Activated CD8-positive, alpha-beta T cell treated with anti-CD3 and anti-CD28 coated beads for 36 hours (primary cell): ENCODE measurements around the gene SGSH. TPM values are rescaled to one million over a fixed set of nuclear protein-coding genes. Genes with fewer than 3 reads are reported as not detected.

Source experiments
- ATAC-seq: fragments of 200-7000 bp; cut with Tn5 transposase; one replicate; pipeline ENCODE4 v1.10.0; 2021; ENCODE audit warnings: mild to moderate bottlenecking, moderate library complexity
- CTCF ChIA-PET: fragments of 350-600 bp; sonication (Branson Sonifier 250); formaldehyde crosslinking; loops from one replicate; lab custom pipeline; 2021; ENCODE audit warnings: antibody characterized with exemption; lab: Charles Lee
- POLR2A ChIA-PET: fragments of 350-600 bp; sonication (Branson Sonifier 250); formaldehyde crosslinking; loops from one replicate; lab custom pipeline; 2021; ENCODE audit warnings: antibody characterized with exemption; lab: Charles Lee
- DNase-seq: peaks from one replicate; pipeline ENCODE4 v3.0.0-alpha.2; 2020
- H3K27ac Mint-ChIP-seq: one replicate; pipeline ENCODE4 v1.8.0; 2021; ENCODE audit warnings: mild to moderate bottlenecking, mixed read lengths
- H3K27me3 Mint-ChIP-seq: one replicate; pipeline ENCODE4 v1.8.0; 2021; ENCODE audit warnings: mixed read lengths
- H3K36me3 Mint-ChIP-seq: one replicate; pipeline ENCODE4 v1.8.0; 2021; ENCODE audit warnings: low read depth, mixed read lengths
- H3K4me1 Mint-ChIP-seq: one replicate; pipeline ENCODE4 v1.8.0; 2021; ENCODE audit warnings: low read depth, mixed read lengths
- H3K4me3 Mint-ChIP-seq: one replicate; pipeline ENCODE4 v1.8.0; 2021; ENCODE audit warnings: mild to moderate bottlenecking, moderate library complexity, mixed read lengths
- H3K9me3 Mint-ChIP-seq: one replicate; pipeline ENCODE4 v1.8.0; 2021; ENCODE audit warnings: mixed read lengths
- intact Hi-C: fragments of 100-400 bp; cut with micrococcal nuclease; formaldehyde crosslinking; loops from one replicate; pipeline ENCODE4 v1.10.0; 2022
- total RNA-seq, 2 experiments: library from RNA; stranded (reverse); gene quantifications; one replicate each; pipeline ENCODE4 v1.2.3, GENCODE V29; 2021
- TF ChIP-seq, protein P1 (sequence below): fragments of 200-600 bp; IDR thresholded peaks from one replicate; pipeline ENCODE4 v1.8.0; 2022; ENCODE audit warnings: antibody characterized with exemption, mild to moderate bottlenecking

The SGSH gene
- total RNA-seq, 2 experiments from 2014 or later = 7.8 to 8.3 TPM

DNA sequence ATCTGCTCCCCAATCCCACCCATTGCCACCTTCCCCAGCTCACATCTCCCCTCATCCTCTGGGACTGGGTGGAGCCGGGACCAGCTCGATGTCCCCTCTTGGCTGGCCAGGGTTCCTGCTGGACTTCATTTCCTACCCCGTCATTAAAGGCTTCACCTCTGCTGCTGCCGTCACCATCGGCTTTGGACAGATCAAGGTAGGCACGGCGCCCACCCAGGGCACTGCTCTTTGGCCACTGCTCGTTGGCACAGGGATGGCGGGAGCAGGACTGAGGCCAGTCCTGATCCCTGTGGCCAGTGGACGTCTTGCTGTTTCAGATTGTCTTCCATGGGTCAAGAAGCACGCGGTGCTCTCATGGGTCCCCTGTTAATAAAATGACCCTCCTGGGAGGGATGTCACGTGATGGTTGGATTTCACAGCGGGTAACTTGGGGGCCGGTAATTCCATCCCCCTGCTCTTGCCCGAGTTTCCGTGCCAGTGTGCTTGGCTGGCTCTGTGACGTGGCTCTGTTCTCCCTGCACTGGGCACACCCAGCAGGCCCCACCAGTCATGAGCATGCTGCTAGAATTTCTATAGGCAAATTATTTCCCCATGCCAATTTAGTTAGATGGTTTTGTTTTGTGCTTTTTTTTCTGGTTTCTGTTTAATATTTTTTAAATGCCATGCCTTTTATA lies 3.1 kb upstream of the SGSH start:
- POLR2A ChIA-PET = no interaction called here
- Mint-ChIP-seq H3K27ac (no peak overlapping the region), H3K36me3 (no peaks in the 10 kb centered on the region), H3K9me3 (no peaks in the 10 kb centered on the region), H3K27me3 (no peaks in the 10 kb centered on the region), H3K4me3 (no peak overlapping the region), H3K4me1 (peaks cover 20% of the 10 kb centered on the region)
- TF ChIP-seq, protein P1, sequence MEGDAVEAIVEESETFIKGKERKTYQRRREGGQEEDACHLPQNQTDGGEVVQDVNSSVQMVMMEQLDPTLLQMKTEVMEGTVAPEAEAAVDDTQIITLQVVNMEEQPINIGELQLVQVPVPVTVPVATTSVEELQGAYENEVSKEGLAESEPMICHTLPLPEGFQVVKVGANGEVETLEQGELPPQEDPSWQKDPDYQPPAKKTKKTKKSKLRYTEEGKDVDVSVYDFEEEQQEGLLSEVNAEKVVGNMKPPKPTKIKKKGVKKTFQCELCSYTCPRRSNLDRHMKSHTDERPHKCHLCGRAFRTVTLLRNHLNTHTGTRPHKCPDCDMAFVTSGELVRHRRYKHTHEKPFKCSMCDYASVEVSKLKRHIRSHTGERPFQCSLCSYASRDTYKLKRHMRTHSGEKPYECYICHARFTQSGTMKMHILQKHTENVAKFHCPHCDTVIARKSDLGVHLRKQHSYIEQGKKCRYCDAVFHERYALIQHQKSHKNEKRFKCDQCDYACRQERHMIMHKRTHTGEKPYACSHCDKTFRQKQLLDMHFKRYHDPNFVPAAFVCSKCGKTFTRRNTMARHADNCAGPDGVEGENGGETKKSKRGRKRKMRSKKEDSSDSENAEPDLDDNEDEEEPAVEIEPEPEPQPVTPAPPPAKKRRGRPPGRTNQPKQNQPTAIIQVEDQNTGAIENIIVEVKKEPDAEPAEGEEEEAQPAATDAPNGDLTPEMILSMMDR = no peak
- ATAC-seq (no peak), DNase-seq (no peak)
- CTCF ChIA-PET = interaction anchor here (0.6 kb wide), 1 partner anchor 171 kb away, joined by 3 read pairs; no protein-coding TSS in a partner anchor
- intact Hi-C loops = no loop called here

DNA sequence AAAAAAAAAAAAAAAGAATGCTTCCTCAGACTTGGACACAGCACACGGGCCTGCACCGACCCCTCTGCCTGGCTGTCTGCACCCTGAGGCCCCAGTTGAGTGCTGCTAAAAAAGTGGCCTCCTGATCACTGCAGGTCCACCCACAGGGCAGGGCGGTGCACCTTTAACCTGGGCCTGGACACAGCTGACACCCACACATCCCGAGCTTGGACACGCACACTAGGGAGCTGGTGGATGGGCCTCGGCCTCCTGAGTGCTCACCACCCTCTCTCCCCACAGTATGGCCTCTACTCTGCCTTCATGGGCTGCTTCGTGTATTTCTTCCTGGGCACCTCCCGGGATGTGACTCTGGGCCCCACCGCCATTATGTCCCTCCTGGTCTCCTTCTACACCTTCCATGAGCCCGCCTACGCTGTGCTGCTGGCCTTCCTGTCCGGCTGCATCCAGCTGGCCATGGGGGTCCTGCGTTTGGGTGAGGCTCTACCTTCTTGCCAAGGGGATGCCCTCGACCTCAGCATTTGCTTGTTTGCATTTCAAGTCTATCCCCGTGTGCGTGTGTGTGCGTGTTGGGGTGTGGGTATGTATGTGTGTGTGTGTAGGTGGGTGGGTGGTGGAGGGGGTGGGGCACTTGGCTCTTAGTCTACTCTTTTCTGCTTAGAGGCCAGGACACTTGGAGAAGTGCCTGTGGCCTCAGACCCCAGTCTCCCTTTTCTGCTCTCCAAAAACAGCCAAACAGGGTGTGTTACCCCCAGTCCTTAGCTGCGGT lies 2.4 kb upstream of the SGSH start:
- intact Hi-C loops = no loop called here
- H3K27ac Mint-ChIP-seq = no peak overlapping the region
- no peaks in the 10 kb centered on the region for H3K27me3 Mint-ChIP-seq
- CTCF ChIA-PET = interaction anchor here (0.6 kb wide), 1 partner anchor 172 kb away, joined by 3 read pairs; no protein-coding TSS in a partner anchor
- POLR2A ChIA-PET = no interaction called here
- ATAC-seq (no peak), DNase-seq (no peak)
- TF ChIP-seq, protein P1 = no peak
- no peaks in the 10 kb centered on the region for H3K9me3 Mint-ChIP-seq
- H3K36me3 Mint-ChIP-seq = peaks cover under 1% of the 10 kb centered on the region
- peaks cover 28% of the 10 kb centered on the region for H3K4me1 Mint-ChIP-seq
- H3K4me3 Mint-ChIP-seq = no peak overlapping the region

DNA sequence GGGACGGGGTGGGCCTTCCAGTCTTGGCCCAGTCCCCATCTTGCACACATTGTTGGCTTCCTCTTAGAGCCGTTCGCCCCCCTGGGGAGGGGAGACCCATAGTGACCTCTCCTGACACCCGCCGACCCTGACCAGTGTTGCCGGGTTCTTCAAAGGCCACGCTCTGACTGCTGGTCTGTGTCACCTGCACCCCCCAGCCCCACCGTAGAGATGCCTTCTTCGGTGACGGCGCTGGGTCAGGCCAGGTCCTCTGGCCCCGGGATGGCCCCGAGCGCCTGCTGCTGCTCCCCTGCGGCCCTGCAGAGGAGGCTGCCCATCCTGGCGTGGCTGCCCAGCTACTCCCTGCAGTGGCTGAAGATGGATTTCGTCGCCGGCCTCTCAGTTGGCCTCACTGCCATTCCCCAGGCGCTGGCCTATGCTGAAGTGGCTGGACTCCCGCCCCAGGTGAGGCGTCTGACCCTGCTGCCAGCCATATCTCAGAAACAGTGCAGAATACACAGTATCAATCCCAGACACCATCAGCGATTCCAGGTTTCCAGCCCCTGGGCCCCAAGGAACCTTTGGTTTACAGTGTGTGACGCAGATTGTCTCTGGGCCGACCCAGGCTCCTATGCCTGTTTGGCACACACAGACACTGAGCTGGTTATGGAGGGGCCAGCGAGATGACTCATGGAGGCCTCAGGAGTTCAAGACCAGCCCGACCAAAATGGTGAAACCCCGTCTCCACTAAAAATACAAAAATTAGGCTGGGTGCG lies 1.4 kb upstream of the SGSH start:
- H3K4me3 Mint-ChIP-seq = peak overlapping the region; percentile 59
- H3K4me1 Mint-ChIP-seq = peaks cover 30% of the 10 kb centered on the region
- ChIA-PET POLR2A (no interaction called here), CTCF (no interaction called here)
- no peaks in the 10 kb centered on the region for H3K27me3 Mint-ChIP-seq
- H3K27ac Mint-ChIP-seq = peak overlapping the region; percentile 30
- DNase-seq (no peak), ATAC-seq (no peak)
- intact Hi-C loops = no loop called here
- TF ChIP-seq, protein P1 = no peak
- peaks cover 3% of the 10 kb centered on the region for H3K36me3 Mint-ChIP-seq
- no peaks in the 10 kb centered on the region for H3K9me3 Mint-ChIP-seq

- CTCF ChIA-PET = interaction anchor here (1.5 to 1.8 kb wide), 2 partner anchors 25 to 33 kb away, joined by 4 to 8 read pairs; no protein-coding TSS in a partner anchor
- intact Hi-C loops = no loop called here
- Mint-ChIP-seq H3K4me1 (peaks cover 30% of the 10 kb centered on the region), H3K4me3 (peak overlapping the region; percentile 59), H3K27ac (peak overlapping the region; percentile 30), H3K27me3 (no peaks in the 10 kb centered on the region), H3K9me3 (no peaks in the 10 kb centered on the region), H3K36me3 (peaks cover 8% of the 10 kb centered on the region)
- TF ChIP-seq, protein P1 = no peak
- DNase-seq (no peak), ATAC-seq (no peak)
- POLR2A ChIA-PET = interaction anchor here (1.5 kb wide), 1 partner anchor 38 kb away, joined by 6 read pairs; no protein-coding TSS in a partner anchor
Measured at GRCh38 chr17:80220736-80221215, 643 bp upstream of the SGSH start.
